HepG2 (cell line): ENCODE measurements around the gene TRMT6. TPM values are rescaled to one million over a fixed set of nuclear protein-coding genes. Genes with fewer than 3 reads are reported as not detected.

Experiments
- ATAC-seq: fragments of 200-7000 bp; cut with Tn5 transposase; 3 replicates; pipeline ENCODE4 v1.9.1; 2020; ENCODE audit warnings: mild to moderate bottlenecking, moderate library complexity
- BruUV-seq: library from RNA; stranded (reverse); fragments of 400-500 nt; replicated peaks from 2 replicates; lab custom pipeline; 2021; lab: Mats Ljungman, UMichigan
- CTCF ChIA-PET: fragments of 300-600 bp; formaldehyde crosslinking; extraction: SDS; loops from one replicate; lab custom pipeline; 2021; ENCODE audit warnings: low total read pairs, inconsistent platforms, low intra/inter-chr PET ratio; lab: Yijun Ruan, JAX
- POLR2A ChIA-PET: fragments of 350-600 bp; sonication (Branson Sonifier 250); formaldehyde crosslinking; loops from one replicate; lab custom pipeline; 2020; ENCODE audit warnings: antibody characterized with exemption, inconsistent platforms; lab: Yijun Ruan, JAX
- DNase-seq: peaks from one replicate; pipeline ENCODE4 v3.0.0-alpha.2; 2015; ENCODE audit warnings: low spot score
- FAIRE-seq: peaks from 3 replicates; lab custom pipeline; 2011; peaks lifted over from hg19 to GRCh38; lab: Jason Lieb, UNC
- H2AFZ ChIP-seq: one replicate; pipeline ENCODE4 v1.6.1; 2011; ENCODE audit warnings: low read length, inconsistent platforms
- H3K27ac ChIP-seq: fragments of 300-600 bp; 3 replicates; pipeline ENCODE4 v1.8.0; 2011; ENCODE audit warnings: mixed run types, mild to moderate bottlenecking, mixed read lengths, low read length, inconsistent platforms; ENCODE audit not compliant: insufficient read depth; ENCODE audit errors: extremely low read length
- H3K27me3 ChIP-seq, 2 experiments: fragments of 200-600 bp in 1 of 2; 2 replicates in 1 of 2; 3 replicates in 1 of 2; pipeline versions ENCODE4 v1.6.0 to v1.8.0; 2011; ENCODE audit warnings: low read length in 2 of 2, mild to moderate bottlenecking in 2 of 2, moderate library complexity in 2 of 2, inconsistent platforms in 1 of 2; ENCODE audit not compliant: insufficient read depth in 2 of 2, control insufficient read depth in 1 of 2
- H3K36me3 ChIP-seq, 2 experiments: fragments of 200-600 bp in 1 of 2; replicated peaks in 1 of 2; 2 replicates in 1 of 2; 3 replicates in 1 of 2; pipeline versions ENCODE4 v1.5.1 to v1.8.0; 2011; ENCODE audit warnings: low read length in 2 of 2, inconsistent platforms in 1 of 2; ENCODE audit not compliant: insufficient read depth in 2 of 2, control insufficient read depth in 1 of 2
- H3K4me1 ChIP-seq: 2 replicates; pipeline ENCODE4 v1.5.1; 2012; ENCODE audit warnings: low read length, inconsistent platforms; ENCODE audit not compliant: insufficient read depth
- H3K4me2 ChIP-seq: 2 replicates; pipeline ENCODE4 v1.6.0; 2011; ENCODE audit warnings: low read depth, low read length, inconsistent platforms
- H3K4me3 ChIP-seq, 3 experiments: fragments of 200-600 bp in 1 of 3; sonication (generic), shearing (Covaris generic) in 1 of 3; replicated peaks in 1 of 3; 2 replicates each; pipeline ENCODE4 v1.5.1; 2011 to 2016; ENCODE audit warnings: low read length in 3 of 3, inconsistent platforms in 2 of 3, low read depth in 2 of 3, mild to moderate bottlenecking in 2 of 3, control low read depth in 1 of 3, mixed read lengths in 1 of 3; ENCODE audit not compliant: insufficient read depth in 1 of 3
- H3K79me2 ChIP-seq: one replicate; pipeline ENCODE4 v1.6.1; 2011; ENCODE audit warnings: low read length, inconsistent platforms; ENCODE audit not compliant: insufficient read depth
- H3K9ac ChIP-seq: 2 replicates; pipeline ENCODE4 v1.6.0; 2011; ENCODE audit warnings: mild to moderate bottlenecking, low read depth, low read length, inconsistent platforms; ENCODE audit not compliant: insufficient read depth
- H3K9me3 ChIP-seq: 2 replicates; pipeline ENCODE4 v1.5.1; 2012; ENCODE audit warnings: mild to moderate bottlenecking, low read length
- H4K20me1 ChIP-seq: 2 replicates; pipeline ENCODE4 v1.6.0; 2011; ENCODE audit warnings: inconsistent platforms, mild to moderate bottlenecking, low read length, moderate library complexity; ENCODE audit not compliant: insufficient read depth
- KLF11 ChIP-seq: IDR thresholded peaks from 2 replicates; pipeline ENCODE4 v1.6.1; 2016; ENCODE audit warnings: missing compliant biosample characterization
- MLXIP ChIP-seq: sonication (generic); formaldehyde crosslinking; IDR thresholded peaks from 2 replicates; pipeline ENCODE4 v1.9.0; 2021; ENCODE audit warnings: missing genetic modification reagents, borderline replicate concordance
- PRDM4 ChIP-seq: sonication (generic); formaldehyde crosslinking; IDR thresholded peaks from 2 replicates; pipeline ENCODE4 v1.9.0; 2021; ENCODE audit warnings: missing genetic modification reagents, borderline replicate concordance
- SMYD3 ChIP-seq: sonication (generic); formaldehyde crosslinking; IDR thresholded peaks from 2 replicates; pipeline ENCODE4 v1.8.1; 2023; ENCODE audit warnings: mild to moderate bottlenecking, missing genetic modification reagents
- WGBS: methylation state at CpG from one replicate; pipeline ENCODE4 v1.1.6; 2017; ENCODE audit warnings: low lambda C conversion rate; 5-methylcytosine and 5-hydroxymethylcytosine counted together
- in situ Hi-C: cut with HindIII; loops from 2 replicates; pipeline ENCODE4 v1.10.0; 2017; ENCODE audit warnings: low pct_unique_long_range_greater_than_20kb; ENCODE audit not compliant: extremely low pct_ligation_motif_present
- intact Hi-C: fragments of 100-400 bp; cut with micrococcal nuclease; formaldehyde crosslinking; loops from one replicate; pipeline ENCODE4 v1.10.0; 2022; ENCODE audit not compliant: unreplicated experiment
- polyA plus RNA-seq, 8 experiments: library from polyadenylated mRNA; depleted of rRNA in 3 of 8; stranded (reverse) in 7 of 8; unstranded in 1 of 8; fragments of >200 nt; fragmentation: Illumina TruSeq in 4 of 8; extraction: Trizol in 4 of 8; gene quantifications; 2 replicates each; pipeline versions ENCODE4 v1.2.1 to v1.2.3, GENCODE V29; 2011 to 2016; ENCODE audit warnings: low read depth in 4 of 8, missing spikeins in 1 of 8, mixed read lengths in 1 of 8; ENCODE audit not compliant: insufficient read depth in 1 of 8
- total RNA-seq, 5 experiments: library from RNA; depleted of rRNA; stranded (reverse); fragments of >200 nt; fragmentation: Illumina TruSeq; extraction: Trizol; gene quantifications; 2 replicates each; pipeline ENCODE4 v1.2.3, GENCODE V29; 2016; ENCODE audit warnings: low read depth in 1 of 5

Gene TRMT6
- total and polyA plus RNA-seq, 2 of the 13 experiments (the other 11 are each of a cell fraction or from before 2014, with no cell fraction given): 10.5 to 37.8 TPM

- WGBS: 94% methylated on average over 2 of the region's 2 CpGs
- no peaks in the 10 kb centered on the region for H3K9me3 ChIP-seq
- no peak for TF ChIP-seq PRDM4 (CRISPR knock-in tag)
- TF ChIP-seq SMYD3 (CRISPR knock-in tag): no peak
- no peak for TF ChIP-seq MLXIP (CRISPR knock-in tag)
- no peak for TF ChIP-seq KLF11 (CRISPR knock-in tag)
- in situ Hi-C loops: no loop called here
- H3K4me1 ChIP-seq: peaks cover 16% of the 10 kb centered on the region
- DNase-seq (no peak), ATAC-seq (no peak), FAIRE-seq (no peak)
- no peaks in the 10 kb centered on the region for H3K79me2 ChIP-seq
- no peak overlapping the region for H3K4me3 ChIP-seq
- CTCF ChIA-PET: no interaction called here
- no peak overlapping the region for H3K4me2 ChIP-seq
- peaks cover 7 to 61% of the 10 kb centered on the region in 2 experiments for H3K36me3 ChIP-seq
- intact Hi-C loops: no loop called here
- H3K27me3 ChIP-seq: no peaks in the 10 kb centered on the region
- BruUV-seq: no TSS peak
- no peak overlapping the region for H3K27ac ChIP-seq
- H2AFZ ChIP-seq: no peak overlapping the region
- H3K9ac ChIP-seq: no peak overlapping the region
- POLR2A ChIA-PET: no interaction called here
- H4K20me1 ChIP-seq: no peaks in the 10 kb centered on the region
Measured at GRCh38 chr20:5975778-5976177, 25.4 kb upstream of the TRMT6 start.
